Measurements from ENCODE around the gene DRD4.

The DRD4 gene

GRCh38 chr11:636511-637332, at the start of gene DRD4:
Gene DRD4, plus strand, starts transcription at chr11:637269. Its CDS starts 36 bp downstream, at chr11:637305.
- in situ Hi-C loops (cut with HindIII; ENCODE audit: low sequenced_read_pairs): no loop called here
- no peak for TF ChIP-seq CTCF (IDR thresholded peaks at IDR 0.05; ENCODE audit: low read depth, low read length, missing control alignments)
- H3K4me3 ChIP-seq (ENCODE audit: low read depth, low read length): peak within 1 kb of the TSS; percentile 14
- no peak for DNase-seq (ENCODE audit: low read depth)

- H3K4me3 ChIP-seq (ENCODE audit: low read depth, low read length): no peak overlapping the region
- TF ChIP-seq CTCF (IDR thresholded peaks at IDR 0.05; ENCODE audit: low read depth, low read length, missing control alignments): no peak
- DNase-seq (ENCODE audit: low read depth): no peak
- in situ Hi-C loops (cut with HindIII; ENCODE audit: low sequenced_read_pairs): no loop called here
Measured at GRCh38 chr11:587546-587945, 49.5 kb upstream of the DRD4 start.

GRCh38 chr11:587978-588380, 49.1 kb upstream of the DRD4 start:
- in situ Hi-C loops (cut with HindIII; ENCODE audit: low sequenced_read_pairs): no loop called here
- no peak for TF ChIP-seq CTCF (IDR thresholded peaks at IDR 0.05; ENCODE audit: low read depth, low read length, missing control alignments)
- no peak for DNase-seq (ENCODE audit: low read depth)
- H3K4me3 ChIP-seq (ENCODE audit: low read depth, low read length): no peak overlapping the region

- in situ Hi-C loops (cut with HindIII; ENCODE audit: low sequenced_read_pairs): no loop called here
- no peak for TF ChIP-seq CTCF (IDR thresholded peaks at IDR 0.05; ENCODE audit: low read depth, low read length, missing control alignments)
- H3K4me3 ChIP-seq (ENCODE audit: low read depth, low read length): no peak overlapping the region
- DNase-seq (ENCODE audit: low read depth): no peak
Measured at GRCh38 chr11:589798-590197, 47.3 kb upstream of the DRD4 start.

GRCh38 chr11:590997-591396, 46.1 kb upstream of the DRD4 start:
- no peak overlapping the region for H3K4me3 ChIP-seq (ENCODE audit: low read depth, low read length)
- in situ Hi-C loops (cut with HindIII; ENCODE audit: low sequenced_read_pairs): no loop called here
- no peak for DNase-seq (ENCODE audit: low read depth)
- no peak for TF ChIP-seq CTCF (IDR thresholded peaks at IDR 0.05; ENCODE audit: low read depth, low read length, missing control alignments)

GRCh38 chr11:592501-592900, 44.6 kb upstream of the DRD4 start:
- TF ChIP-seq CTCF (IDR thresholded peaks at IDR 0.05; ENCODE audit: low read depth, low read length, missing control alignments): no peak
- no peak for DNase-seq (ENCODE audit: low read depth)
- H3K4me3 ChIP-seq (ENCODE audit: low read depth, low read length): no peak overlapping the region
- in situ Hi-C loops (cut with HindIII; ENCODE audit: low sequenced_read_pairs): no loop called here

Data from astrocyte of the cerebellum (primary cell).